Umbilical cord (tissue), 2 donors: ENCODE results near the gene MRPL52. TPM values are rescaled to one million over a fixed set of nuclear protein-coding genes. Genes with fewer than 3 reads are reported as not detected.
A peak's percentile ranks its signal among the peaks of the same experiment; 100 is the strongest.

Experiments
- DNase-seq: peaks from one replicate; pipeline ENCODE4 v3.0.0-alpha.2; 2015; ENCODE audit warnings: low spot score
- total RNA-seq: library from RNA; depleted of rRNA; stranded (reverse); fragments of >200 nt; gene quantifications from one replicate; pipeline ENCODE4 v1.2.3, GENCODE V29; 2014; ENCODE audit warnings: low replicate concordance; ENCODE audit not compliant: insufficient read depth

The MRPL52 gene
- total RNA-seq, 1 donor from 2014 or later, result 22.4 TPM

DNA sequence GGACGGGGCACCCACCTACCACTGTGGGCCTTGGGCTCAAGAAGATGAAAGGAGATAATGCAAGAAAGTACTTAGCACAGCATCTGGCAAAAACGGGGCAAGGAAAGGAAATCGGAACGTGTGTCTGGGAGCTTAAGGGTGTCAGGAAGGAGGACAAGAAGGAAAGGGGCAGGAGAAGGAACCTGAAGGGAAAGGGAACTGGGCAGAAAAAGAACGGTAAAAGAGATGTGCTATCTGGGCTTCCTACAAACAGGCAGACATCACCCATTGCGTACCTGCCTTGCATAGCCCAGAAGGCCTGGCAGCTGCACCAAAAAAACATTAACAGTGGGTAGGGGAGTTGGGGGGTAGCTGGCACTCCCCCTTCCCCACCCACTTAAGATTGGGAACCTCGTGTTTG, 52.4 kb downstream of the MRPL52 start:
- DNase-seq, result no peak

DNA sequence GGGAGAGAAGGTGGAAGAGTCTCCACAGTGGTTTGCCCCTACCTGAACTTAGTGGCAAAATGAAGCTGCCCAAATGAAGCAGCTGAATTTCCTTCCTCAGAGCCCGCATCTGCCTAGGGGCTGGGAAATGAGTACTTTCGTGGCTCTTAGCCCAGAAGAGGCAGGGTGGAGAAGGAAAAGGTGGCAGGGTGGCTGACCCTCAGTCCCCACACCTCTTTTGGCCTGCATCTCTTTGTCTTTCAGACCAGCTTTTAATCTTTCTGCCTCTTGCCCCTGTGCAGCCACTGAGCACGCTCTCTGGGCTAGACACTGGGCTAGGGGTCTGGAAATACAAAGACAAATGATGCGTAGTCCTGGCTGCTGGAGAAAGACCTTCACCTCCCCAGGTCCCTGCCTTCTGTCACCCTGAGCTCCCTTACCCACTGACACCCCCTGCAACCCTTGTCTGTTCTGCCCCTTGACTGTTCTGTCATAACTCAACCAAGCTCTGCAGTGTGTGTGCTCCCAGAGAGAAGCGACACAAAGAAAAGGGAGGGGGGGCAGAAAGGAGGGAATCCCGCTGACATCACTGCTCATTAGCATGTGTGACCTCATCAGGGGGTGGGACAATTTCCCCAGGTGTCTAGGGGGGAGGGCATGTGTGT, 53.0 kb downstream of the MRPL52 start:
- DNase-seq, result peak; percentile 67

DNA sequence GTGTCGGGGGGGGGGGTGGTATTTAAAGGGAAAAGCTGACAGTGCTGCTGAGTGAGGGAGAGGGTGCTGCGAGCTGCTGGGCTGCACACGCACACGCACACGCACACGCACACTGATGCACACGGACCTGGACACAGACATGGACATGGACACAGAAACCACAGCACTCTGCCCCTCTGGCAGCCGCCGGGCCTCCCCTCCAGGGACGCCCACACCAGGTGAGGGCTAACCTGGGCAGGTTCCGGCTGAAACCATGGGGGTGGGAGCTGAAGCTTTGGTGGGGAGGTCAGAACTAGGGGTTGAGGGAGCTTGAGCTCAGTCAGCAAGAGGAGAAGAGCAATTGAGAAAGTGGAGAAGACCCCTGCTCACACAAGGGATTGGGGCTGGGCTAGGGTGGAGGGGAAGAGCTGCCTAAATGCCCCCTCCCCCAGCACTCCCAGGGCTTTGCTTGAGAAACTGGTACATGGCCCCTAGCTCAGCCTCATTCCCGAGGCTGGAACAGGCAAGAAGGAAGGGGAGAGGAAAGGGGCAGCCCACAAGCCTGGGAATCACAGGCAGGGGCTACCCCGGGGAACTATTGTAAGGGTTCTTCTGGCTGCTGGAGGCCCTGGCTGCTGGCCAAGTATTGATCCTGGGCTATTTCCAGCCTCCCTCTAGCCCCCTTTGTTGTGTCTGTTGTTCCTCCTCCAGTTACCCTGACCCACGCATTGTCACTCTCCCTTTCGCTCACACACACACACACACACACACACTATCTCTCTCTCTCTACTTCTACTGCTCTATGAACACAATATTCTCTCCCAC, 53.7 kb downstream of the MRPL52 start, which contains the start of gene REM2:
REM2 (plus strand) TSS at position 50 of the 804 bp plus-strand sequence; CDS start at position 116, 66 bp downstream.
- DNase-seq, result no peak

DNA sequence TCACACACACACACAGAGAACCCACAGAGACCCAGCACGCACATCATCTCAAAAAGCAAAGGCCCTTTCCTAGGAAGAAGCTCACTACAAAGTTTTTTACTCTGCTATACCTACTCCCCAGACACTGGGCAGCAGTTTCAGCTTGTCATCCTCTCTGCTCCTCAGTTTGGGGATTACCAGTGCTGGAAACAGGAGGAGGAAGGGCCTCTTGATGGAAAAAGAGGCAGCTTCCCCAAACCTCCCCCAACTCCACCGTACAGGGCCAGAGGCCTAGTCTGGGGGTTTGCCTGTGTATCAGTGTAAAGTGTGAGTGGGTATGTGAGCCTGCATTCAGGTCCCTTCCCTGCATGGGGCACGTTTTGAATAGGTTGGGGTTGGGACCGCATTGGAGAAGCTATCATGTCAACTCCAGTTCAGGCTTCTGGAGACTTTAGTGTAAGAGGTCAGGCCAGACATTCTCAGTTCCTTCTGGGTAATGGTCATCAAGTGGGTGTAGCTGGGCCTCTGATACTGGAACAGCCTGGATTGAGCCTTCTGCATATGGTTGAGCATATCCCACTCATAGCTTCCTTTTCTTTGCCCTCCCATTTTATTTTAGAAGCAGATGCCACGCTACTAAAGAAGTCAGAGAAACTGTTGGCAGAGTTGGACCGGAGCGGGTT, 54.5 kb downstream of the MRPL52 start:
- peak; percentile 62 for DNase-seq

Other genes starting within 250 kb of the MRPL52 start
- gene DAD1, start 240.7 kb upstream of the MRPL52 start, total RNA-seq, result 160 TPM
- gene ABHD4, start 231.6 kb upstream of the MRPL52 start, total RNA-seq, result 12.3 TPM
- 0.72 TPM for gene OR6J1, start 185.5 kb upstream of the MRPL52 start, total RNA-seq
- gene OXA1L, start 63.2 kb upstream of the MRPL52 start, total RNA-seq, result 20.7 TPM
- gene SLC7A7, start 14.5 kb upstream of the MRPL52 start, total RNA-seq, result 4.8 TPM
- gene MMP14, start 6.7 kb downstream of the MRPL52 start, total RNA-seq, result 103 TPM
- 22.9 TPM for gene LRP10, start 41.9 kb downstream of the MRPL52 start, total RNA-seq
- gene REM2, start 53.3 kb downstream of the MRPL52 start, total RNA-seq, result not detected
- 56.8 TPM for gene RBM23, start 89.3 kb downstream of the MRPL52 start, total RNA-seq
- gene PRMT5, start 99.5 kb downstream of the MRPL52 start, total RNA-seq, result 86.9 TPM
- gene HAUS4, start 127.2 kb downstream of the MRPL52 start, total RNA-seq, result 27.0 TPM
- 69.1 TPM for gene AJUBA, start 152.7 kb downstream of the MRPL52 start, total RNA-seq
- gene C14orf93, start 180.3 kb downstream of the MRPL52 start, total RNA-seq, result 12.3 TPM
- 100 TPM for gene PSMB5, start 205.0 kb downstream of the MRPL52 start, total RNA-seq
- gene PSMB11, start 212.3 kb downstream of the MRPL52 start, total RNA-seq, result 2.2 TPM
- 5.3 TPM for gene CDH24, start 227.6 kb downstream of the MRPL52 start, total RNA-seq